Esophagus squamous epithelium (tissue), 5 donors: ENCODE results near the gene RBM14. TPM values are rescaled to one million over a fixed set of nuclear protein-coding genes. Genes with fewer than 3 reads are reported as not detected.

ENCODE experiments used
- DNase-seq: peaks from one replicate; lab custom pipeline; 2025; lab: John Stamatoyannopoulos, UW
- H3K27ac ChIP-seq, 4 donors: fragments of 200-600 bp; sonication (generic); one replicate each; pipeline ENCODE4 v1.5.1; 2016 to 2019; ENCODE audit warnings: mild to moderate bottlenecking in 1 of 4
- H3K27me3 ChIP-seq, 4 donors: fragments of 200-600 bp; sonication (generic); 1 replicate in 3 of 4; 2 replicates in 1 of 4; pipeline versions ENCODE4 v1.5.1 to v1.6.0; 2017 to 2021; ENCODE audit warnings: antibody characterized with exemption in 1 of 4
- H3K36me3 ChIP-seq, 3 donors: fragments of 200-600 bp; sonication (generic); one replicate each; pipeline ENCODE4 v1.5.1; 2016 to 2019
- H3K4me1 ChIP-seq, 3 donors: fragments of 200-600 bp; sonication (generic); one replicate each; pipeline ENCODE4 v1.5.1; 2017 to 2019
- H3K4me3 ChIP-seq, 4 donors: fragments of 200-600 bp; sonication (generic); 1 replicate in 3 of 4; 2 replicates in 1 of 4; pipeline ENCODE4 v1.5.1; 2016 to 2019; ENCODE audit warnings: mild to moderate bottlenecking in 2 of 4, moderate library complexity in 1 of 4
- H3K9me3 ChIP-seq, 3 donors: fragments of 200-600 bp; sonication (generic); one replicate each; pipeline ENCODE4 v1.5.1; 2016 to 2019
- CTCF ChIP-seq, 6 experiments: fragments of 450-650 bp in 4 of 6; fragments of 200-600 bp in 2 of 6; sonication (generic) in 2 of 6; IDR thresholded peaks; one replicate each; pipeline ENCODE4 v1.5.1; 2016 to 2019; ENCODE audit warnings: antibody characterized with exemption in 6 of 6, mild to moderate bottlenecking in 4 of 6, moderate library complexity in 4 of 6
- POLR2A ChIP-seq, 4 donors: fragments of 450-650 bp; IDR thresholded peaks; one replicate each; pipeline ENCODE4 v1.6.1; 2017; ENCODE audit warnings: antibody characterized with exemption in 4 of 4, mild to moderate bottlenecking in 4 of 4, moderate library complexity in 3 of 4
- WGBS, 2 donors: methylation state at CpG; one replicate each; pipeline ENCODE4 v1.1.5; 2018; 5-methylcytosine and 5-hydroxymethylcytosine counted together
- intact Hi-C: fragments of 100-400 bp; cut with DNase I; formaldehyde crosslinking; loops from one replicate; pipeline ENCODE4 v1.15.0; 2022
- small RNA-seq, 4 donors: library from RNA; depleted of rRNA; stranded (forward); fragments of <200 nt; gene quantifications; one replicate each; pipeline ENCODE3, GENCODE V24; 2016
- total RNA-seq, 4 donors: library from RNA; depleted of rRNA; stranded (reverse); fragments of >200 nt; gene quantifications; one replicate each; pipeline ENCODE4 v1.1.0, GENCODE V29; 2016
- donor health status: DM: yes; HTN: yes; CAD: no.

Gene RBM14
- total RNA-seq, 4 donors from 2014 or later = 37.0 to 61.5 (median 38.0) TPM

GRCh38 chr11:66670816-66671215 lies 54.4 kb downstream of the RBM14 start:
- Histone ChIP-seq H3K9me3 (no peaks in the 10 kb centered on the region), H3K4me1 (peaks cover 0 to 55% (median 20%) of the 10 kb centered on the region in 3 donors), H3K27me3 (no peaks in the 10 kb centered on the region), H3K27ac (no peak overlapping the region), H3K36me3 (peaks cover 0 to 50% (median 7%) of the 10 kb centered on the region in 3 donors), H3K4me3 (no peak overlapping the region)
- intact Hi-C loops = no loop called here
- DNase-seq = no peak
- TF ChIP-seq CTCF (IDR thresholded peaks at IDR 0.05) (no peak), POLR2A (IDR thresholded peaks at IDR 0.05) (no peak)
- 82 to 87% methylated on average over 3 to 5 of the region's 5 CpGs for WGBS, 2 donors

GRCh38 chr11:66674964-66675602 lies 58.7 kb downstream of the RBM14 start:
- Histone ChIP-seq H3K36me3 (peaks cover 0 to 11% (median 0%) of the 10 kb centered on the region in 3 donors), H3K4me3 (no peak overlapping the region), H3K9me3 (no peaks in the 10 kb centered on the region), H3K4me1 (peaks cover 5 to 80% (median 35%) of the 10 kb centered on the region in 3 donors), H3K27me3 (no peaks in the 10 kb centered on the region), H3K27ac (no peak overlapping the region)
- WGBS, 2 donors = 80 to 87% methylated on average over 2 of the region's 2 CpGs
- no peak for DNase-seq
- no peak for TF ChIP-seq POLR2A (IDR thresholded peaks at IDR 0.05)
- no peak for TF ChIP-seq CTCF (IDR thresholded peaks at IDR 0.05)
- intact Hi-C loops = loop anchor here (5.0 kb wide), 2 partner anchors 58 to 93 kb away; partner anchors contain the start of gene RBM14

- peaks cover 5 to 67% (median 35%) of the 10 kb centered on the region in 3 donors for H3K4me1 ChIP-seq
- H3K27ac ChIP-seq = peak overlapping the region in 1 of 4 donors; percentile 98
- no peaks in the 10 kb centered on the region for H3K9me3 ChIP-seq
- no peak for DNase-seq
- 59 to 64% methylated on average over 14 to 16 of the region's 16 CpGs for WGBS, 2 donors
- TF ChIP-seq POLR2A (IDR thresholded peaks at IDR 0.05) = no peak
- intact Hi-C loops = loop anchor here (5.0 kb wide), 2 partner anchors 59 to 94 kb away; partner anchors contain the start of gene RBM14
- H3K27me3 ChIP-seq = no peaks in the 10 kb centered on the region
- peak overlapping the region in 3 of 4 donors; percentile 7 to 83 (median 68) for H3K4me3 ChIP-seq
- no peaks in the 10 kb centered on the region for H3K36me3 ChIP-seq
These were observed 60.0 kb downstream of the RBM14 start for GRCh38 chr11:66676282-66676919.

Small RNAs within 50 kb of the gene (small RNA-seq; reads per million reads assigned to genes)
- gene RNU4-39P = 0 reads per million in 4 donors

Other genes starting within 250 kb of the RBM14 start
- gene SLC29A2, start 244.9 kb upstream of the RBM14 start, total RNA-seq = 1 to 10 TPM; 2.9 to 5.5 (median 4.8) TPM
- under 1 TPM in 1 of 4 donors, not detected in 3; 0.38 TPM for gene NPAS4, start 195.6 kb upstream of the RBM14 start, total RNA-seq
- gene MRPL11, start 177.8 kb upstream of the RBM14 start, total RNA-seq = 10 to 100 TPM; 39.3 to 66.4 (median 54.2) TPM
- 10 to 100 TPM in 1 of 4 donors, 1 to 10 TPM in 3; 6.3 to 17.2 (median 8.8) TPM for gene PELI3, start 149.7 kb upstream of the RBM14 start, total RNA-seq
- 10 to 100 TPM; 24.6 to 49.2 (median 43.5) TPM for gene DPP3, start 136.2 kb upstream of the RBM14 start, total RNA-seq
- 10 to 100 TPM in 3 of 4 donors, 1 to 10 TPM in 1; 9.7 to 45.8 (median 17.1) TPM for gene BBS1, start 106.0 kb upstream of the RBM14 start, total RNA-seq
- gene ZDHHC24, start 70.6 kb upstream of the RBM14 start, total RNA-seq = 10 to 100 TPM in 1 of 4 donors, 1 to 10 TPM in 3; 8.0 to 10.7 (median 9.5) TPM
- gene ACTN3, start 69.7 kb upstream of the RBM14 start, total RNA-seq = not detected
- gene CTSF, start 48.0 kb upstream of the RBM14 start, total RNA-seq = 10 to 100 TPM in 2 of 4 donors, 1 to 10 TPM in 2; 3.3 to 47.3 (median 13.0) TPM
- under 1 TPM; 0.09 to 0.40 (median 0.21) TPM for gene CCDC87, start 23.6 kb upstream of the RBM14 start, total RNA-seq
- 10 to 100 TPM; 12.7 to 27.5 (median 21.2) TPM for gene CCS, start 23.4 kb upstream of the RBM14 start, total RNA-seq
- gene RBM4, start 22.1 kb downstream of the RBM14 start, total RNA-seq = 10 to 100 TPM; 68.6 to 89.6 (median 80.3) TPM
- 10 to 100 TPM in 2 of 4 donors, 1 to 10 TPM in 2; 8.4 to 16.4 (median 9.2) TPM for gene RBM4B, start 61.3 kb downstream of the RBM14 start, total RNA-seq
- gene SPTBN2, start 112.6 kb downstream of the RBM14 start, total RNA-seq = 100 to 1,000 TPM; 101 to 368 (median 128) TPM
- 10 to 100 TPM in 3 of 4 donors, 1 to 10 TPM in 1; 8.9 to 29.7 (median 21.8) TPM for gene RCE1, start 226.8 kb downstream of the RBM14 start, total RNA-seq
- 10 to 100 TPM in 1 of 4 donors, 1 to 10 TPM in 3; 6.7 to 13.5 (median 7.2) TPM for gene LRFN4, start 240.4 kb downstream of the RBM14 start, total RNA-seq